Measurements from ENCODE around the gene PDK2.
A peak's percentile ranks its signal among the peaks of the same experiment; 100 is the strongest.

The PDK2 gene

GRCh38 chr17:50094753-50095619, at the start of gene PDK2:
PDK2 (plus strand) TSS chr17:50095351; CDS start chr17:50095436, 85 bp downstream.
- peak; percentile 96 for DNase-seq

DNA sequence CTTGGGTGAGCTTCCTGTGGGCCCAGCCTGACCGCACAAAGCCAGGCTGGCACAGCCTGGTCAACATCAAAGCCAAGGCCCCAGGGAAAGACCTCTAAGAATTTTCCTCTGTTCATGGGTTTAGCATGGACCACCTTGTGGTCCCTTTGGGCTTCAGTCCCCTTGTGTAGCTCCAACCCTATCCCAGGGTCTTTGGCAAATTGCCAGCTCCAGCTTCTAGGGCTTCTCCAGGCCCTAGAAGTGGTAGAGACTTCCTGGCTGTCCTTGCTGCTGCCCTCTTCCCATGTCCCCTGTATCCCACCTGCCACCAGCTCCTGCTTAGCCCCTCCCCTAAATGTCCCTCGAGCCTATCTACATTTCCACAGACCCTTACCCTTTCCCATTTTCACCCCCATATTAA, 49.0 kb upstream of the PDK2 start:
- DNase-seq, result no peak

DNA sequence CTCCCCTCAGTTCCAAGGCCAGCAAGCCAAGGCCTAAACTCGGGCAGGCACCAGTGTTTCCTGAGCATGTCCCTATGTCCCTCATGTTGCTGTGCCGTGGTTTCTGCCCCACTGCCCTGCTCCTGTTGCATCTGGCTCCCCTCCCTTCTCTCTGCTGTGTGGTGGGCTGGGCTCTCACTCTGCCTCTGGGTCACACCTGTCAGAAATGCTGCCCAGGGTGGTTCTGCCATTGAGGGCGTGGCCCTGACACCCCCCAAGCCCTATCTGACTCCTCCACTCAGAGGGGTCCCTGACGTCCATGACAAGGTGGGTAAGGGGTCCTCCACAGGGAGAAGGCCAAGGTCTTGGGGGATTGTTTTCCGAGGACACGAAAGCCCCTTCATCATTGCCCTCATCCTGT, 48.5 kb upstream of the PDK2 start:
- no peak for DNase-seq

GRCh38 chr17:50047083-50047482, 48.1 kb upstream of the PDK2 start:
- DNase-seq, result no peak

DNA sequence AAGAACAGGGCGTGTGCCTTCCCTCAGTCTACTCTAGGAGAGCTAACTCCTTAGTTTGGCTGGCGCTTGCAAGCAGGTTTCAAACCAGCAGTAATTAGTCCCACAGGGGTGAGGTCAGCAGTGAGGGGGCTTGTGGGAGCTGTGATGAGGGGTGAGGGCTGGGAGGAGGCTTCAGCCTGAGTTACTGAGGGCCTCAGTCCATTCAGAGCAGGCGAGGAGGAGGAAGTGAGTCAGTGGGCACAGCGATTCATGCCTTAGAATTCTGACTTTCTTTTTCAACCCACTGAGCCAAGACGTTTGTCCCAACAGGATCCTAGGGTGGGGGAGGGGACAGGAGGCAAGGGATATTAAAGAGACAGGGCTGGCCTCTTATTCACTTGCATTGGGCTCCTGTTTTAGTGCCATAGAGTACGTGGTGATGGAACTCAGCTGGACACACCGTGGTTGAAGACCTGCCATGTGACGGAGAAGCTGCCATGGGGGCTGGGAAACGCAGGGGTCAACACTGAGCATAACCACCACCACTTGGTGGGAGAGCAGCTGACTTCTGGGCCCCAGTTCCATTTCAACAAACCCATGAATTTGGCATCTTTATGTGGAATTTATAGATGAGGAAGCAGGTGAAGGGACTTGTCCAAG, 47.5 kb upstream of the PDK2 start:
- DNase-seq, result no peak

DNA sequence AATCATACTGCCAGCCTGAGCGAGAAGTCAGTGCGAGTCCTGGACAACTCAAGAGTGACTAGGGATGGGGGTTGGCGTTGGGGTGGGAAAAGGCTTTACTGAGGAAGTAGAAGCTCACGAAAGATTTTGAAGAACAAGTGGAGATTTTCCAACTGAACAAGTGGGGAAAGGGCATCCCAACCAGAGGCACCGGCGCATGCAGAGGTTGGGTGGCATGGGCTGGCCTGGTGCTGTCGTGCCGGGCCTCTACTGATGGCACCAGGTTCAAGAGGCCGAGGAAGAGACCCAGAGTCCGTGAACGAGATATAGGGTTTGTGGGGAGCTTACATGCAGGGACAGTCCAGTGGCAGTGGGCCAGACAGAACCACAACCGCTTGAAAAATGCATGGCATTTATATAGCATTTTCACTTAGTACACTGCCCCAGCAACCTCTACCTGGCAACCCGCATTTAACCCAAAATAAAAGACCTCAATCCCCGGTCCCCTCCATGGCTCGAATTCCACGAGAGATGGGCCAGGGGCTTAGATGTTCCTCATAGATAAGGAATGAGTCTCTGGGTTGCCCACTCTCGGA, 46.9 kb upstream of the PDK2 start:
- DNase-seq, result no peak

DNA sequence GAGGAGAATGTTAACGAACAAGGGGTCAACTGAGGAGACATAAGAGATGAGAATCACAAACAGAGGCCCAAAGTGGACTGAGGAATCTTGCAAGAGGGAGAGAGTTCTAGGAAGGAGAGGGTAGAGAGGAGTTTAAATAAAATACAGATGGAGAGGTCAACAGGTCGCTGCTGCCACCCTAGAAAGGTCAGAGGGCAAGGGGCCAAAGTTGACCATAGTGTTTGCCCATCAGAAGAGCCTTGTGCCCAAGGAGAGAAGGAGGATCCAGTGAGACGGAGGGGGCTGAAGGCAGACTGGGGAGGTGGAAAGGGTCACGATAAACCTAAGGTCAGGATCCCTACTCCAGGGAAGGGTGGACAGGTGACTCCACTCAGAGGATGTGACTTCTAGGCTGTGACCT, 46.2 kb upstream of the PDK2 start:
- DNase-seq, result no peak

GRCh38 chr17:50049636-50050035, 45.5 kb upstream of the PDK2 start:
- DNase-seq, result no peak

GRCh38 chr17:50050431-50051032, 44.6 kb upstream of the PDK2 start:
- no peak for DNase-seq

GRCh38 chr17:50051082-50051576, 44.0 kb upstream of the PDK2 start:
- DNase-seq, result peak; percentile 30

GRCh38 chr17:50051606-50052005, 43.5 kb upstream of the PDK2 start:
- no peak for DNase-seq

- no peak for DNase-seq
Measured at GRCh38 chr17:50052241-50052796, 42.8 kb upstream of the PDK2 start.

DNA sequence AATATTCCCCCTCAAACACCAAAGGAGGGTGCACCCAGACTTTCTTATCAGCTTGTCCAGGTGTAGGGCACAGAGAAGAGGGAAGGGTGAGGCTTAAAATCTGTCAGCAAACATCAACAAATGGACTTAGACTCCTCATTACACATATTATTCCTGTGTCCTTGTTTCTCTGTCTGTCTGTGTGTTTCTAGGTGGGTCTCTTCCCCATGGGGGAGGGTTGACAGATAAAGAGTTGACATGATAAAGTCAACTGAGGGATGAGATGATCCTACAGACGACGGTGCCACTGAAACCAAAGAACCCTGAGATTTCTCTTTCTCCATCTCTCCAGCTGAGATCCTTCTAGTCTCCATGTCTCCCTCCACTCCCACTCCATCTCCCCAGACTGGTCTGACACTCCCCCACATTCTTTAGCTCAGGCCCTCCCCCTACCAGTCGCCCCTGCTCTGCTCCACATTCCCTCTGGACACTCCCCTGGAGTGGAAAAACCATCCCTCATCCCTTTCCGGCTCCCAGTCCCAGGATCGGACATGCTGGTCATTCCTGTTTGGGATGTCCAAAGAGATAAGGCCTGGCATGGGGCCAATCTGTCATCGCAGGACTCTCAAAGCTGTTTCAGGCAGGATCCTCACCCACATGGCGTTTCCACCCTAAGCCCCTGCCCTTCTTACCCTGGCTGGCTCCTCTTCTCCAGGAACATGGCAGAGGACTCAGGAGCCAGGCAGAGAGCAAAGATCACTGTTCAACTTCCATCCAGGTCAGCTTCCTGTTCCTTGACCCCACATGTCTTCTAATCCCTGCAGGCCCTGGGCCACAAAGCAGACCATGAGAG, 42.1 kb upstream of the PDK2 start:
- no peak for DNase-seq

- DNase-seq, result no peak
Measured at GRCh38 chr17:50053654-50053960, 41.5 kb upstream of the PDK2 start.

- no peak for DNase-seq
Measured at GRCh38 chr17:50055055-50055425, 40.1 kb upstream of the PDK2 start.

GRCh38 chr17:50055426-50056216, 39.5 kb upstream of the PDK2 start, which contains the start of gene ITGA3:
ITGA3 (plus strand) TSS chr17:50056110; CDS start chr17:50056440, 330 bp downstream.
- DNase-seq, result peak; percentile 36

DNA sequence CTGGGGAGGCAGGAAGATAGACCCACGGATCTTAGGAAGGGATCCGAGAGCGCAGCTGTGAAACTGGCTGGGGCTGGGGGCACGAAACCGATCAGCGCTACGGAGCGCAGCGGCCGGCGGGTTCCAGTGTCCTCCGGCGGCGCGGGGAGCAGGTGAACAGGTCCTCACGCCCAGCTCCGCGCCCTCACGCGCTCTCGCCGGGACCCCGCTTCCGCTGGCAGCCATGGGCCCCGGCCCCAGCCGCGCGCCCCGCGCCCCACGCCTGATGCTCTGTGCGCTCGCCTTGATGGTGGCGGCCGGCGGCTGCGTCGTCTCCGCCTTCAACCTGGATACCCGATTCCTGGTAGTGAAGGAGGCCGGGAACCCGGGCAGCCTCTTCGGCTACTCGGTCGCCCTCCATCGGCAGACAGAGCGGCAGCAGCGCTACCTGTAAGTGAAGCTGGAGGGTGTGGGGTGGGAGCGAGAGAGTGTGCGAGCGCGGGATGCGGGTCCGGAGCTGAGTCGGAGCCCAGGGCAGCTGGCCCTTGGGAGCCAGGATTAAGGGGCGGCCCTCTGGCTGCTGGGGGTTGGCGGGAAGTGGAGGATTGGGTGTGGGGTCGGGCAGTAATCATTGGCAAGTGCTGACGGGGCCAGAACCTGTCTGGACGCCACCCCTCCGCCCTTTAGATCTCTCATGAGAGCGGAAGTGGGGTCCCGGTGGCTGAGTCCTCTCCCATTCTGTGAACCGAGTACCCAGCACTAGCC, 38.8 kb upstream of the PDK2 start:
- DNase-seq, result peak; percentile 46

DNA sequence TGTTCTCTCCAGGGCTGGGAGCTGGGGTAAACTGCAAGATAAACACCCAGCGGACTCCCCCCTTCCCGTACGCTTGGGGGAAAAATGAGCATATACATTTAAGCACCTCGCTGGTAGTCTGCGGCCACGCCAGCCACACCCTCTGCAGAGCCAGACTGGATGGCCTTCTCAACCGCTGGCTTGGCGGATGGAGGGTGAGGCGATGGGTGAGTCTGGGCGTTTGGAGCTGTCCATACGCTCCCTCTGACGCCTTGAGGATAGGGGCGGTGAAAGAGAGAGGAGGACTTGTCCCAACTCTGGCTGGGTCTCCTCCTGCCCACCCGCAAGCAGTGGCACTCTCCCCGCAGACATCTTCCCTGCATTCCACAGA, 38.2 kb upstream of the PDK2 start:
- DNase-seq, result no peak

DNA sequence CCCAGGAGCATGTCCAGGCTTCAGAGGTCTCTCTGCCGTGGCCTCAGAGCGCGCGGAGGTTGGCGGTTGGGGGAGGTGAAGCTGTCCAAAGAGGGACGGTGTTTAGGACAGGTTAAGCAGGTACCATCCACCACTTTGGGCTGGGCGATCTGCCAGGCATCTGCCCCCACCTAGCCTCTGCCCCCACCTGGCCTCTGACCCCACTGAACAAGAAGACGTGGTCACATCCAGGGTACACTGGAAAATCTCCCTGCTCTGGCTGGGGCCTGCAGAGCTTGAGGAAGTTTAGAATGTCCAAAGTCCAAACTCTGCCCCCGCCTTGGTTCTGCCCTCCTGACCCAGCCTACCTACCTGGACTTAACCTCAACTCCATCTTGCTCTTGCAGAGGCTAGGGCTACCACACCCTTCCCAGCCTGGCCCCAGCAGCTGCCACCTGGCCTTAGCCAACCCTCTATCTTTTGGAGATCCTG, 37.6 kb upstream of the PDK2 start:
- DNase-seq, result no peak

DNA sequence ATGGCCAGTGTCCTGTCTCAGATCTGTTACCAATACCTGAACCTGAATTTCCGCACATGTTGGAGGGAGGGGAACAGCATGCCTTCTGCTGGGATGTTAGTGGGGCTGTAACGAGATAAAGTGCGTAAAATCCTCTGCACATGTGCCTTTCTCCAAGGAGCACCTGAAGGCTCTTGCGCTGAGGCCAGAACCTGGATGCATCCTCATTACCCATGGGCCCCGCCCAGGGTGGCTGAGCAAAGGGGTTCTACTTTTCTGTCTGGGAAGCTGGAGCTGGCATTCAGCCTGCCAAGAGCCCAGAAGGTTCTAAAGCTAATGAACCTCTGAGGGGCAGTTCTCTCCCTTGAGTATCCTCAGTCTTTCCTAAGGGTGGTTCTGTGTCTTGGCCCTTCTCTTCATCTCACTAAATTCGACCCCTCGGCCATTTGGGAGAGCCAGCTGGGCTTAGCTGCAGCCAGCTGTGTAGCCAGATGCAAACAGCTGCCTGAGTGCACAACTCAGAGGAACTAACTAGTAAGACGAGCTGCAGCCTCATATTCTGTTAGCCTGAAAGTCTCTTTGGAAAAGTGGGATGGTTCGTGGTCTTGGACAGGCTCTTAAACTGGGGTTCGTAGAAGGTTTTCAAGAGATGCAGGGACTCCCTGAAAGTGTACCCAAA, 36.7 kb upstream of the PDK2 start:
- DNase-seq, result no peak

Data from activated gamma-delta T cell treated with Interleukin-2 at 50 U/mL for 16 hours (primary cell).